GDM1 (cell line): ENCODE measurements around the gene DYNC2LI1.

ENCODE experiments used
- DNase-seq: peaks from one replicate; lab custom pipeline; 2025; lab: John Stamatoyannopoulos, UW

Gene DYNC2LI1

DNA sequence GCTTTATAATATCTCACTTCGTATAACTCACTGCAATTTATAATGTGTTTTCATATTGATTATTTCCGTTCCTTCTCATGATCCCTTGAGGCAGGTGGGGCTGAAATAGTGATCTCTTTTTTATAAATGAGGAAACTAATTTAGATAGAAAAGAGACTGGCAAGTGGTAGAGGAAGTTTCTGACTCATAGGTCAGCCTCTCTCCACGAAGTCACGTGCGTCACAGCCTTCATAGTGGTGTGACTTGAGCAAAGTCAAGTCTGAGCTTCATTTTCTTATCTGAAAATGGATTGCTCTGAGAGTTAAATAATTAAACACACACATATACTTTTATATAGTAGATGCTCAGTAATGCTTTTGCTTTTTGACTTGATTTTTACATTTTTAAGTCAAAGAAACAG is 44.9 kb downstream of the DYNC2LI1 start:
- DNase-seq = peak; percentile 4

DNA sequence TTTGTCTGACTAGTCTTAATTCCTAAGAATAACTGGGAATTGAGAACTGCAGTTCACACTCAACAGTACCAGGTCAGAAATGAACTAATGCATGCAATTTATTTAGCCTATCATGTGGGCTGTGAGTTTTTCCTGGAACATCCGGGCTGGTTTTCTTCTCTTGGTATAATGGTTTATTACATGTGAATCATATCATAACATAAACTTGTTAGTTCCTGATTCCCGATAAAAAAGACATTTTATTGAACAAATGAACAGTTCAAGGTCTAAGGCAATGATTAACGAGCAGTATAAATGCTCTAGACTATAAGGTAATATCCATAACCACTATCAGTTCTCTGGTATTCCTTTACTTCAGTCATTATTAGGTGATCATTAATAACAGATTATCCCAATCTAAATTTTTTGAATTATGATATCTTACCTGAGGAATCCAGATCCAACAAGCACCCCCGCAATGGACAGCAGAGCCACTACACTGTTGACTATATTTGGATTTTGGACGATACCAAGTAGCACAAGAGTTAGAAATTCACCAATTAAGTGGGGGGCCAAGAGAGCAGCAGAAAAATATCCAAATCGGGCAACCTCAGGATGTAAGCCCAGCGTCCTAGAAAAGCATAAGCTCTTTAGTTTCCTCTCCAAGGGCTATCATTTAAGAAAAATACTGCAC is 45.8 kb downstream of the DYNC2LI1 start:
- DNase-seq = no peak

- no peak for DNase-seq
These were observed 49.0 kb downstream of the DYNC2LI1 start for GRCh38 chr2:43822839-43823238.

GRCh38 chr2:43823751-43824150 is 49.9 kb downstream of the DYNC2LI1 start:
- DNase-seq = no peak

DNA sequence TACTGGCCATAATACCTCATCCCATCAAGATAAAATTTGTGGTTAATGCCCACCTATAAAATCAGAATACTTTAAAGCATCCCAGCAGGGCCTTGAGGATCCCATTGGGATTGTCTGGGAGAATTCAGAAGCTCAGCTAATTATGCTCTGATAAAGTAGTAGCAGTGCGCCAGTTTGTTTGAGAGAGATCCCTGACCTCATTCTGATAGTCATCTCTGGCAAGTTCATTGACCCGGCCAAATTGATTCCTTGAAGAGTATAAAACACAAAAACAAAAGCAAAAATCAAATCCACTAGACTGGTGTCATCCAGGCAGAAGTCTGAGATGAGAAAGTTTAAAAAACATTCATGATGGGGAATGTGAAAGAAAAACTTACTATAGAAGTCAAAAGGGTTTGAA is 50.7 kb downstream of the DYNC2LI1 start:
- DNase-seq = no peak

GRCh38 chr2:43824951-43825493 is 51.2 kb downstream of the DYNC2LI1 start:
- no peak for DNase-seq

DNA sequence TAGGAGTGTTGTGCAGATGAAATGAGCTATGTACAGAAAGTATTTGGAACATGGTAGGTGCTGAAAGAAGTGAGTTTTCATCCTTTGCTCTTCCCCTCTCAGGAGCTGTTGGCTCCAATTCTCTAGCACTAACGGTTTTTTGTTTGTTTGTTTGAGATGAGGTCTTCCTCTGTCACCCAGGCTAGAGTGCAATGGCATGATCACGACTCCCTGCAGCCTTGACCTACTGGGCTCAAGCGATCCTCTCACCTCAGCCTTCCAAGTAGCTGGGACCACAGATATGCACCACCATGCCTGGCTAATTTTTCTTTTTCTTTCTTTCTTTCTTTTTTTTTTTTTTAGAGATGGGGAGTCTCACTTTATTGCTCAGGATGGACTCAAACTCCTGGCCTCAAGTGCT is 52.0 kb downstream of the DYNC2LI1 start:
- no peak for DNase-seq

DNA sequence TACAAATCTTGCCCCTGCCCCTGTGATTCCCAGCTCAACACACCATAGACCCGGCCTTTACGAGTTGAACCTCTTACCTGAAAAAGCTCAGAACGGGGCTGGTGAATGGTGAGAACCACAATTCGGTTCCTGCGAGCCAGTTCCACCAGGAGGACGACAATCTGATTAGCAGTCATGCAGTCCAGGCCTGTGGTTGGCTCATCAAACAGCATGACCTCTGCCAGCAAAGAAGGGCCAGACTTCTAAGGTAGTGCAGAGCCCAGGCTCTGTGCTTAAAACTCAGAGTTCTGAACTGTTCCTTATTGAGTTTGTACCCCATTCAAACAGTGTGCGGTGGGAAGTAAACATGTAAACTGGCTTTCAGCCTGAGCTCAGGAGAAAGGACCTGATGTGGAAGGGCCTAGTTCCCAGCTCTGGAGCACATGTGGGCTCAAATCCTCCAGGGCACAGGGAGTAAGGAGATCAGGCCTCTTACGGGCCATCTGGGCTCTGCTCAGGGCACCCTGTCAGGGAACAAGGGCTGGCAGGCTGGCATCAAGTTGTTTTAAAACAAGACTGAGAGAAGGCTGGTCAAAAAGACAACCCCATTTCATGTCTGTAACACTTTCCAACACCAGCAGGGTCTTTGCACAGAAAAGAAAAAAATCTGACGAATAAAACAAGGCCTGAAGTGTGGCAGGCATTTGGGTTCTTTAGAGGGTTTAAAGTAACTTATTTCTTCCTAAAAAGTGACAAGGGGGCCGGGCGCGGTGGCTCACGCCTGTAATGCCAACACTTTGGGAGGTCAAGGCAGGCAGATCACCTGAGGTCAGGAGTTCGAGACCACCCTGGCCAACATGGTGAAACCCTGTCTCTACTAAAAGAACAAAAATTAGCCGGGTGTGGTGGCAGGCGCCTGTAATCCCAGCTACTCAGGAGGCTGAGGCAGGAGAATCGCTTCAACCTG is 52.7 kb downstream of the DYNC2LI1 start:
- DNase-seq = no peak

DNA sequence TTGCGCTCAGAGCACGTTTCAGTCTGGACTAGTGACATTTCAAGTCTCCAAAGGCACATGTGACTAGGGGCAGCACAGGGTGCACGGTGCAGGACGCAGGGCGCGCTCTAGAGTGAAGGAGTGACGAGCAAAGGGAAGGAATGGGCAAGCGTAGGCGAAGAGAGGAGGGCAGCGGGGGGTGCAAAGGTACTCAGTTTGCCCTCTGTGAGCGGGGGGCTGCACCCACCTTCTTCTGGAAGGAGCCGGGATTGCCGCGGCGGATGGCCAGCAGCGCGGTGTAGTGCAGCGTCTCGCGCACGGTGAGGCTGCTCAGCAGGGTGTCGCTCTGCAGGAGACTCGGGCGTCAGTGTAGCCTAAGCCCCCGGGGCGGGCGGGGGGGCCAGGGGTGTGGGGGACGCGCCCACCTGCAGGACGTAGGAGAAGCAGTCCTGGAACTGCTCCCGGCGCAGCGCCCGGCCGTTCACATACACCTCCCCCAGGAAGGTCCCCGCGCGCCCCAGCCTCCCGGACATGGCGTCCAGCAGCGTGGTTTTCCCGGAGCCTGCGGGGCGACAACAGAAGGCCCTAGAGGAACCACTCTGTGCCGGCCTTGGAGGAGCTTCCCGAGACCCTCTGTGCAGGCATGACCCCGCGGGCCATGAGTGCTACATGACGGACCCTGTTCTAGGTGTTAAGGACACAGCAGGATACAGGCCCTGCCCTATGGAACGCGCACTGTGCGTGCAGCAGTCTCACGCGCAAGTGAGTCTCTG is 57.9 kb downstream of the DYNC2LI1 start:
- DNase-seq = no peak

- no peak for DNase-seq
These were observed 58.6 kb downstream of the DYNC2LI1 start for GRCh38 chr2:43832457-43832856.

DNA sequence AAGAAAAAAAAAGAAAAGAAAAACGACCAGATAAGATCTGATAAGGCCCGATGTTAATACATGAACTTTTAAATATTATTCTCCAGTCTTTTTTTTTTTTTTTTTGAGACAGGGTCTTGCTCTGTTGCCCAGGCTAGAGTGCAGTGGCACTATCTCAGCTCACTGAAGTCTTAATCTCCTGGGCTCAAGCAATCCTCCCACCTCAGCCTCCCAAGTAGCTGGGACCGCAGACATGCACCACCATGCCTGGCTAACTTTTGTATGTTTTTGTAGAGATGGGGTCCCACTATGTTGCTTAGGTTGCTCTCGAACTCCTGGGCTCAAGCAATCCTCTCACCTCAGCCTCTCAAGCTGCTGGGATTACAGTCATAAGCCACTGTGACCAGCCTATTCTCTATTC is 63.2 kb downstream of the DYNC2LI1 start:
- DNase-seq = no peak

GRCh38 chr2:43837831-43838559 is 64.2 kb downstream of the DYNC2LI1 start:
- no peak for DNase-seq

GRCh38 chr2:43838560-43839267 is 64.9 kb downstream of the DYNC2LI1 start, which contains the start of the genes ABCG5 and ABCG8:
Gene ABCG5, minus strand, starts transcription at chr2:43838839. Its CDS starts 160 bp downstream, at chr2:43838679.
Gene ABCG8, plus strand, starts transcription at chr2:43838971. Its CDS starts 83 bp downstream, at chr2:43839054.
- DNase-seq = no peak

- DNase-seq = no peak
These were observed 66.1 kb downstream of the DYNC2LI1 start for GRCh38 chr2:43839776-43840564.

- no peak for DNase-seq
These were observed 67.1 kb downstream of the DYNC2LI1 start for GRCh38 chr2:43840965-43841364.

GRCh38 chr2:43841949-43842865 is 68.4 kb downstream of the DYNC2LI1 start:
- DNase-seq = no peak

DNA sequence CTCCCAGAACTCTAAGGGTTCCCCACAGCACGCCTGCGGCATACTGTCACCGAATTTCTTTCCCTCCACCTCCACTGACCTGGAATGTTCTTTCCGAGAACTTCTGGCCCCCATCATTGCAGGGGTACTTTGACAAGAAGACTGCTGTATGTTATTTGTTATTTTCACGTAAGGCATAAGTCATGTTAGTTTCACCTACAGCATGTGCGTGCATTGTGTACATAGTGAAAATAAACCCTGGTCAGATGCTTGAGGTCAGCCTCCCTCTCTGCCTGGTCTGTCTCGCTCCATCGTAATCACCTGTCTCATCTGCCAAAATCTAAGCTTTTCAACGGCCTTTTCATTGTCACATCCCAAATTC is 69.0 kb downstream of the DYNC2LI1 start:
- no peak for DNase-seq

GRCh38 chr2:43845181-43845580 is 71.3 kb downstream of the DYNC2LI1 start:
- no peak for DNase-seq
